PFSK-1 (cell line): Measurements from ENCODE around the gene BACE2.

ENCODE experiments used
- POLR2AphosphoS5 ChIP-seq: IDR thresholded peaks from 2 replicates; pipeline ENCODE4 v1.6.1; 2012; ENCODE audit warnings: low read depth, mild to moderate bottlenecking, control low read depth, low read length, moderate library complexity
- TAF1 ChIP-seq: IDR thresholded peaks from 2 replicates; pipeline ENCODE4 v1.6.1; 2012; ENCODE audit warnings: low read length, control low read depth, borderline replicate concordance; ENCODE audit not compliant: insufficient read depth

DNA sequence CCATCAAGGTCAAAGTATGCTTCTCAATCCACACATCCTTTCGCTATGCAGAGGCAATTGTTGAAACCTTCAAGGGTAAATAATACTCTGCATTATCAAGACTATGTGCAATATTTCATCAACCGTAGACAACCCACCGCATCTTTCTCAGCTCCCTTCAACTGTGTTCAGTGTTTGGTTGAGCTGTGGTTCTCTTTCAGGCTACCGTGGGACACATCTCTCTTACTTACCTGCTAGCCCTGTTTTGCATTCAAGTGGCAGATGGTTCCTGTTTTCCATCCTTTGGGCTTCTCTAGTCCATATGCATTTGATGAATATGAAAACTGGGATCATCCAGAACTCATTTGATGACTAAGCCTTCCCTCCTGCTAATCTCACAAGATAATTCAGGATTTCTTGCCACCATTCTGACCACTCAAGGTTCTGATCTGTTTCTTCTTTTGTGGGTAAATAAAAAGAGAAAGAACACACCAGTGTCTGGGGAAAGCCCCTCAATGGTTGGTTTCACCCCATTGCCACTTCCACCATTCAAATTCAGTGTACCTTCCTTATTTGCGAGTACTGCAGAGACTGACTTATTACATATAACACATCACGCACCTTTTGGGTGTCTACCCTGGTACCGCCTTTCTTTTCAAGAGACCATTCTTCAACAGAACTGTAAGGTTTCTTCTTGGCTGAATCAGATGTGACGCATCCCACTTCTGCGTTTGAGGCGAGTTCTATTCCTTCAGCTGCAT lies 61.7 kb downstream of the BACE2 start:
- no peak for TF ChIP-seq TAF1
- TF ChIP-seq POLR2AphosphoS5 = no peak
